Measurements from ENCODE around the gene ANKS3. TPM values are rescaled to one million over a fixed set of nuclear protein-coding genes. Genes with fewer than 3 reads are reported as not detected.

ANKS3 gene
- total RNA-seq, 1 donor from 2014 or later: 8.7 TPM

GRCh38 chr16:4765511-4766474 lies 31.7 kb upstream of the ANKS3 start:
- Histone ChIP-seq H3K4me1 (peaks cover 44% of the 10 kb centered on the region), H3K4me3 (peak overlapping the region; percentile 86), H3K9me3 (replicated peaks) (no peaks in the 10 kb centered on the region), H3K36me3 (peaks cover 41% of the 10 kb centered on the region), H3K27ac (replicated peaks) (peak overlapping the region; percentile 91), H3K27me3 (ENCODE audit: low read depth) (no peaks in the 10 kb centered on the region)
- intact Hi-C loops (cut with micrococcal nuclease): no loop called here
- no peak for TF ChIP-seq CTCF (IDR thresholded peaks at IDR 0.05; ENCODE audit: borderline replicate concordance)
- no peak for DNase-seq

- intact Hi-C loops (cut with micrococcal nuclease): no loop called here
- H3K9me3 ChIP-seq (replicated peaks): no peaks in the 10 kb centered on the region
- DNase-seq: no peak
- H3K4me1 ChIP-seq: peaks cover 41% of the 10 kb centered on the region
- peaks cover 61% of the 10 kb centered on the region for H3K36me3 ChIP-seq
- H3K4me3 ChIP-seq: no peak overlapping the region
- no peak for TF ChIP-seq CTCF (IDR thresholded peaks at IDR 0.05; ENCODE audit: borderline replicate concordance)
- no peaks in the 10 kb centered on the region for H3K27me3 ChIP-seq (ENCODE audit: low read depth)
- no peak overlapping the region for H3K27ac ChIP-seq (replicated peaks)
Measured at GRCh38 chr16:4763791-4764190, 29.7 kb upstream of the ANKS3 start.

DNA sequence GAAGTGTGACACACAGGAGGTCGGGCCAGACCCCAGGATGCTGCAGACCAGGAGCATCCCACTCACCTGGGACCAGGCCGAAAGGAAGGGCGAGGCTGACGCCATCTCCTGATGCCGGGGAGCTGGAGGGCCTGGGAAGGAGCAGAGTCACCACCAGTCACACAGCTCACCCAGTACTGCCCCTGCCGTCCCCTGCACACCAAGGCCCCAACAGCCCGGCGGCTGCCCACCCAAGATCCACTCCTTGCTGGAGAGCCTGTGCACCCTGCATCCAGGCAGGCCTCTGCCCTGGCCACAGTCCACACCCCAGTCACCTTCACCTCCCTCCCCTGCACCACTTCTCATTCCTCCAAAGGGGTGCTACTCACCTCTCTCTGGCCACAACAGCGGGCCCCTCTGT lies 28.1 kb upstream of the ANKS3 start:
- no peaks in the 10 kb centered on the region for H3K27me3 ChIP-seq (ENCODE audit: low read depth)
- peaks cover 77% of the 10 kb centered on the region for H3K36me3 ChIP-seq
- no peak for TF ChIP-seq CTCF (IDR thresholded peaks at IDR 0.05; ENCODE audit: borderline replicate concordance)
- H3K4me1 ChIP-seq: peaks cover 28% of the 10 kb centered on the region
- no peak overlapping the region for H3K27ac ChIP-seq (replicated peaks)
- DNase-seq: no peak
- intact Hi-C loops (cut with micrococcal nuclease): no loop called here
- no peak overlapping the region for H3K4me3 ChIP-seq
- H3K9me3 ChIP-seq (replicated peaks): no peaks in the 10 kb centered on the region

DNA sequence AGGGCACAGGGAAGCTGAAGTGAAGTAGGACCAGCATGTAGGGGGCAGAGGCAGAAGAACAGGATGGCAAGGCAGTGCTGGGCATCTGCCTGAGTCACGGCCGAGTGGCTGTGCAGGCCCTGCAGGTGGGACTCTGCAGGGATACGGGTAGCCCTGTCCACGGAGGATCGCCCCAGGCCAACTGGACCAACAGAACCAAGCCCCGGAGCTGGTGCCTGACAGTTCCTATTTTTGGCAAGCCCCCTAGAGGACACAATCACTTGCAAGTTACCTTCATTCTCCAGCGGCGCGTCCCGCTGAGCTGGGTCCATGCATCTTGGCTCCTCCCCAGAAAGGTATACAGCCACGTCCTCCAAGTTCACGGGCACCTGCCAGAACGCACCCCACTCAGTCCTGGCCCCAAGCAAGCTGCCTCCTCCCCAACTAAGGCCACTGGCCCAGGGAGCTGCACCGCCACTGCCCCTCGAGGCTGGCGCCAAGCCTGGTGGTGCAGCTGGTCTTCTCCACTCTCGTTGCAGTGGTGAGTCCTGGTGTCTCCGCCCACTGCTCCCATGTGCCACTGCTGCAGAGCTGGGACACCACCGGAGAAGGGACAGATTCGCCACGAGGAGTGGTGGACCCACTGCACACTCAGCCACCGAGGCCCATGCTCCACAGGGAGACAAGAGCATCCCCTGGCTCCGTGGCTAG lies 26.3 kb upstream of the ANKS3 start:
- Histone ChIP-seq H3K36me3 (peaks cover 94% of the 10 kb centered on the region), H3K27ac (replicated peaks) (no peak overlapping the region), H3K4me3 (no peak overlapping the region), H3K9me3 (replicated peaks) (no peaks in the 10 kb centered on the region), H3K27me3 (ENCODE audit: low read depth) (no peaks in the 10 kb centered on the region), H3K4me1 (peaks cover 12% of the 10 kb centered on the region)
- intact Hi-C loops (cut with micrococcal nuclease): no loop called here
- no peak for DNase-seq
- no peak for TF ChIP-seq CTCF (IDR thresholded peaks at IDR 0.05; ENCODE audit: borderline replicate concordance)

GRCh38 chr16:4755687-4756086 lies 21.6 kb upstream of the ANKS3 start:
- no peak overlapping the region for H3K27ac ChIP-seq (replicated peaks)
- no peak for DNase-seq
- no peaks in the 10 kb centered on the region for H3K4me1 ChIP-seq
- peaks cover 100% of the 10 kb centered on the region for H3K36me3 ChIP-seq
- H3K9me3 ChIP-seq (replicated peaks): peaks cover 5% of the 10 kb centered on the region
- intact Hi-C loops (cut with micrococcal nuclease): no loop called here
- H3K4me3 ChIP-seq: no peak overlapping the region
- no peak for TF ChIP-seq CTCF (IDR thresholded peaks at IDR 0.05; ENCODE audit: borderline replicate concordance)
- no peaks in the 10 kb centered on the region for H3K27me3 ChIP-seq (ENCODE audit: low read depth)

All from left ventricle myocardium inferior (tissue), 1 donor.